IMR-90 (cell line): ENCODE measurements around the gene TPM2. TPM values are rescaled to one million over a fixed set of nuclear protein-coding genes. Genes with fewer than 3 reads are reported as not detected.

Source experiments
- ATAC-seq: fragments of 200-7000 bp; cut with Tn5 transposase; 2 replicates; pipeline ENCODE4 v1.9.1; 2020; ENCODE audit warnings: low read depth, mild to moderate bottlenecking, moderate library complexity
- BruUV-seq: library from RNA; stranded (reverse); fragments of 400-500 nt; replicated peaks from 2 replicates; lab custom pipeline; 2021; lab: Mats Ljungman, UMichigan
- CTCF ChIA-PET: fragments of 300-600 bp; formaldehyde crosslinking; extraction: SDS; loops from one replicate; lab custom pipeline; 2021; ENCODE audit warnings: antibody characterized with exemption; lab: Yijun Ruan, JAX
- POLR2A ChIA-PET: fragments of 300-600 bp; sonication (Branson Sonifier 250); formaldehyde crosslinking; loops from one replicate; lab custom pipeline; 2022; ENCODE audit warnings: antibody characterized with exemption; ENCODE audit not compliant: unreplicated experiment; lab: Charles Lee
- DNase-seq: peaks from one replicate; pipeline ENCODE4 v3.0.0; 2013
- H2AFZ ChIP-seq: replicated peaks from 2 replicates; pipeline ENCODE3; 2013; ENCODE audit warnings: low read length, mild to moderate bottlenecking; ENCODE audit not compliant: poor library complexity
- H2AK5ac ChIP-seq: 2 replicates; pipeline ENCODE4 v1.6.1; 2013; ENCODE audit warnings: low read depth, low read length, inconsistent platforms
- H2AK9ac ChIP-seq: replicated peaks from 2 replicates; pipeline ENCODE3; 2013; ENCODE audit warnings: mild to moderate bottlenecking, low read depth, low read length, moderate library complexity; ENCODE audit not compliant: poor library complexity
- H2BK120ac ChIP-seq: 2 replicates; pipeline ENCODE4 v1.6.1; 2013; ENCODE audit warnings: low read depth, low read length, inconsistent platforms
- H2BK15ac ChIP-seq: 3 replicates; pipeline ENCODE4 v1.6.1; 2013; ENCODE audit warnings: low read depth, low read length, inconsistent platforms
- H2BK20ac ChIP-seq: 2 replicates; pipeline ENCODE4 v1.6.1; 2013; ENCODE audit warnings: low read depth, mild to moderate bottlenecking, inconsistent platforms, low read length, moderate library complexity
- H2BK5ac ChIP-seq: 2 replicates; pipeline ENCODE4 v1.6.1; 2013; ENCODE audit warnings: mild to moderate bottlenecking, low read depth, low read length, inconsistent platforms; ENCODE audit not compliant: poor library complexity, severe bottlenecking
- H3K14ac ChIP-seq: replicated peaks from 2 replicates; pipeline ENCODE4 v1.6.1; 2013; ENCODE audit warnings: low read depth, low read length, inconsistent platforms
- H3K18ac ChIP-seq: 2 replicates; pipeline ENCODE4 v1.6.1; 2013; ENCODE audit warnings: low read depth, low read length, control low read depth
- H3K23ac ChIP-seq: 2 replicates; pipeline ENCODE4 v1.6.1; 2013; ENCODE audit warnings: low read depth, low read length, inconsistent platforms
- H3K27ac ChIP-seq: 2 replicates; pipeline ENCODE4 v1.5.1; 2013; ENCODE audit warnings: mild to moderate bottlenecking, control low read depth, low read length; ENCODE audit not compliant: insufficient read depth
- H3K27me3 ChIP-seq: 2 replicates; pipeline ENCODE4 v1.6.1; 2013; ENCODE audit warnings: low read length; ENCODE audit not compliant: control insufficient read depth, insufficient read depth
- H3K36me3 ChIP-seq: 2 replicates; pipeline ENCODE4 v1.6.1; 2013; ENCODE audit warnings: low read length, mixed read lengths; ENCODE audit not compliant: control insufficient read depth, insufficient read depth
- H3K4ac ChIP-seq: 2 replicates; pipeline ENCODE4 v1.6.1; 2013; ENCODE audit warnings: low read depth, low read length, inconsistent platforms
- H3K4me1 ChIP-seq: 2 replicates; pipeline ENCODE4 v1.6.1; 2013; ENCODE audit warnings: low read length, mixed read lengths; ENCODE audit not compliant: control insufficient read depth, insufficient read depth
- H3K4me2 ChIP-seq: 2 replicates; pipeline ENCODE4 v1.6.1; 2013; ENCODE audit warnings: low read depth, mild to moderate bottlenecking, control low read depth, low read length, moderate library complexity
- H3K4me3 ChIP-seq: 2 replicates; pipeline ENCODE4 v1.5.1; 2013; ENCODE audit warnings: low read depth, mild to moderate bottlenecking, control low read depth, low read length, moderate library complexity; ENCODE audit not compliant: insufficient read depth
- H3K56ac ChIP-seq: 2 replicates; pipeline ENCODE4 v1.6.1; 2013; ENCODE audit warnings: low read length, inconsistent platforms; ENCODE audit not compliant: insufficient read depth; ENCODE audit errors: extremely low read depth
- H3K79me1 ChIP-seq, 2 experiments: 2 replicates each; pipeline ENCODE4 v1.6.1; 2013; ENCODE audit warnings: low read length in 2 of 2, inconsistent platforms in 1 of 2, low read depth in 1 of 2
- H3K9ac ChIP-seq: 2 replicates; pipeline ENCODE4 v1.6.1; 2013; ENCODE audit warnings: low read depth, low read length, control low read depth
- H3K9me1 ChIP-seq: 2 replicates; pipeline ENCODE4 v1.6.1; 2013; ENCODE audit warnings: low read length, inconsistent platforms; ENCODE audit not compliant: insufficient read depth
- H3K9me3 ChIP-seq: 2 replicates; pipeline ENCODE4 v1.6.1; 2013; ENCODE audit warnings: low read length; ENCODE audit not compliant: control insufficient read depth, insufficient read depth
- H4K20me1 ChIP-seq: 2 replicates; pipeline ENCODE4 v1.6.1; 2013; ENCODE audit warnings: low read length, inconsistent platforms; ENCODE audit not compliant: insufficient read depth
- H4K5ac ChIP-seq: 2 replicates; pipeline ENCODE4 v1.6.1; 2013; ENCODE audit warnings: mild to moderate bottlenecking, low read depth, low read length, control low read depth
- H4K8ac ChIP-seq, 2 experiments: 2 replicates each; pipeline ENCODE4 v1.6.1; 2013; ENCODE audit warnings: low read depth in 2 of 2, low read length in 2 of 2, control low read depth in 1 of 2, inconsistent platforms in 1 of 2
- H4K91ac ChIP-seq: 2 replicates; pipeline ENCODE4 v1.6.1; 2013; ENCODE audit warnings: low read depth, low read length, inconsistent platforms; ENCODE audit not compliant: insufficient read depth
- BHLHE40 ChIP-seq: fragments of 150-350 bp; IDR thresholded peaks from 2 replicates; pipeline ENCODE4 v1.6.1; 2016; ENCODE audit warnings: mild to moderate bottlenecking, low read depth, low read length
- CEBPB ChIP-seq: IDR thresholded peaks from 2 replicates; pipeline ENCODE4 v1.6.1; 2012; ENCODE audit warnings: low read depth, low read length, improper control_type of control experiment
- CHD1 ChIP-seq: IDR thresholded peaks from 2 replicates; pipeline ENCODE4 v1.6.1; 2012; ENCODE audit warnings: low read depth, low read length, improper control_type of control experiment
- ELK1 ChIP-seq: fragments of 150-350 bp; IDR thresholded peaks from 2 replicates; pipeline ENCODE4 v1.6.1; 2016; ENCODE audit warnings: low read depth, mild to moderate bottlenecking, low read length, moderate library complexity, borderline replicate concordance
- MAFK ChIP-seq: IDR thresholded peaks from 2 replicates; pipeline ENCODE4 v1.6.1; 2012; ENCODE audit warnings: low read depth, low read length, improper control_type of control experiment
- MAZ ChIP-seq: IDR thresholded peaks from 2 replicates; pipeline ENCODE4 v1.6.1; 2012; ENCODE audit warnings: low read depth, mild to moderate bottlenecking, low read length, improper control_type of control experiment, moderate library complexity, borderline replicate concordance
- MXI1 ChIP-seq: IDR thresholded peaks from 2 replicates; pipeline ENCODE4 v1.6.1; 2012; ENCODE audit warnings: low read depth, mild to moderate bottlenecking, low read length, moderate library complexity, borderline replicate concordance
- NFE2L2 ChIP-seq: fragments of 150-350 bp; IDR thresholded peaks from 2 replicates; pipeline ENCODE4 v1.6.1; 2016; ENCODE audit warnings: low read depth, mild to moderate bottlenecking, low read length
- POLR2A ChIP-seq: IDR thresholded peaks from 2 replicates; pipeline ENCODE4 v1.6.1; 2012; ENCODE audit warnings: mild to moderate bottlenecking, low read depth, low read length
- RAD21 ChIP-seq: IDR thresholded peaks from 2 replicates; pipeline ENCODE4 v1.6.1; 2012; ENCODE audit warnings: low read length, improper control_type of control experiment
- RCOR1 ChIP-seq: IDR thresholded peaks from 2 replicates; pipeline ENCODE4 v1.6.1; 2012; ENCODE audit warnings: mild to moderate bottlenecking, low read length, improper control_type of control experiment; ENCODE audit not compliant: insufficient replicate concordance
- SMC3 ChIP-seq: fragments of 150-350 bp; IDR thresholded peaks from 2 replicates; pipeline ENCODE4 v1.6.1; 2016; ENCODE audit warnings: low read depth, mild to moderate bottlenecking, antibody characterized with exemption, low read length, moderate library complexity
- USF2 ChIP-seq: fragments of 150-350 bp; IDR thresholded peaks from 2 replicates; pipeline ENCODE4 v1.6.1; 2017; ENCODE audit warnings: mild to moderate bottlenecking, antibody characterized with exemption, low read length, low read depth
- WGBS, 2 experiments: methylation state at CpG; one replicate each; pipeline versions ENCODE4 v1.1.5 to v1.1.7; 2013; ENCODE audit warnings: missing lambda C conversion rate in 2 of 2; ENCODE audit not compliant: insufficient read length in 1 of 2; ENCODE audit errors: extremely low coverage in 2 of 2; 5-methylcytosine and 5-hydroxymethylcytosine counted together
- dilution Hi-C: fragments of 300-500 bp; cut with HindIII; formaldehyde crosslinking; loops from one replicate; pipeline ENCODE4 v1.14.3; 2018; ENCODE audit warnings: low sequenced_read_pairs; ENCODE audit not compliant: unreplicated experiment
- in situ Hi-C: fragments of 300-500 bp; cut with MboI; formaldehyde crosslinking; loops from 3 replicates; pipeline ENCODE4 v1.14.3; 2019; ENCODE audit warnings: low sequenced_read_pairs, inconsistent platforms, mixed read lengths
- intact Hi-C: fragments of 100-400 bp; cut with micrococcal nuclease; formaldehyde crosslinking; loops from 2 replicates; pipeline ENCODE4 v1.10.0; 2022
- polyA plus RNA-seq, 3 experiments: library from polyadenylated mRNA; depleted of rRNA; stranded (reverse); fragments of >200 nt; gene quantifications; 2 replicates each; pipeline ENCODE4 v1.2.3, GENCODE V29; 2012; ENCODE audit warnings: low replicate concordance in 1 of 3
- total RNA-seq: library from RNA; depleted of rRNA; stranded (reverse); fragments of >200 nt; gene quantifications from 2 replicates; pipeline ENCODE4 v1.2.3, GENCODE V29; 2012
- TF ChIP-seq, protein P1 (sequence below): conservative IDR thresholded peaks from 2 replicates; pipeline ENCODE4 v1.5.1; 2012; ENCODE audit warnings: mild to moderate bottlenecking, low read depth, low read length, improper control_type of control experiment

TPM2 gene
- total and polyA plus RNA-seq, 2 of the 4 experiments (the other 2 are of a cell fraction): 960 to 2,500 TPM

DNA sequence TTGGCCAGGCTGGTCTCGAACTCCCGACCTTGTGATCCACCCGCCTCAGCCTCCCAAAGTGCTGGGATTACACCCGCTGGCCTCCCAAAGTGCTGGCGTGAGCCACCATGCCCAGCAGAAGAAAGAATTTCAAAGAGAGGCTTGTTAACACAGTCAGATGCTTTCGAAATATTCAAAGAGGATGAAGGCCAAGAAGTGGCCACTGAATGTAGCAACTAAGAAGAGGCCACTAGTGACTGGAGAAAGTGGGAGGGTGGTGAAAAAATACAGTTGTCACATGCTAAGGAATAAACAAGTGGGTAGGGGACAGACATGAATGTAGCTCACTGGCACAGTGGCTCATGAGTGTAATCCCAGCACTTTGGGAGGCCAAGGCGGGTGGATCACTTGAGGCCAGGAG lies 13.0 kb upstream of the TPM2 start:
- DNase-seq (no peak), ATAC-seq (no peak)
- no peak overlapping the region for H3K18ac ChIP-seq
- no peak overlapping the region for H3K4me3 ChIP-seq
- no peak overlapping the region for H4K8ac ChIP-seq
- peaks cover 92% of the 10 kb centered on the region for H3K36me3 ChIP-seq
- H3K23ac ChIP-seq: no peak overlapping the region
- H2BK20ac ChIP-seq: no peak overlapping the region
- H3K4me1 ChIP-seq: no peaks in the 10 kb centered on the region
- H3K27me3 ChIP-seq: no peaks in the 10 kb centered on the region
- no peak overlapping the region for H3K56ac ChIP-seq
- 96% methylated on average over 4 of the region's 7 CpGs; no CpG with 5 or more reads in 1 of the 2 experiments for WGBS, 2 experiments
- H2BK120ac ChIP-seq: no peak overlapping the region
- no peak overlapping the region for H3K4ac ChIP-seq
- dilution Hi-C loops (no loop called here), in situ Hi-C loops (no loop called here), intact Hi-C loops (no loop called here)
- H3K27ac ChIP-seq: no peak overlapping the region
- H2BK5ac ChIP-seq: no peak overlapping the region
- H3K9ac ChIP-seq: no peak overlapping the region
- no TSS peak for BruUV-seq
- H2AK5ac ChIP-seq: no peak overlapping the region
- no peak overlapping the region for H3K4me2 ChIP-seq
- H3K79me1 ChIP-seq: peaks cover 55 to 77% of the 10 kb centered on the region in 2 experiments
- peaks cover 7% of the 10 kb centered on the region for H3K9me1 ChIP-seq
- no peak for TF ChIP-seq NFE2L2
- no peak for TF ChIP-seq BHLHE40
- no peak for TF ChIP-seq RAD21
- no peak for TF ChIP-seq CEBPB
- TF ChIP-seq, protein P1, sequence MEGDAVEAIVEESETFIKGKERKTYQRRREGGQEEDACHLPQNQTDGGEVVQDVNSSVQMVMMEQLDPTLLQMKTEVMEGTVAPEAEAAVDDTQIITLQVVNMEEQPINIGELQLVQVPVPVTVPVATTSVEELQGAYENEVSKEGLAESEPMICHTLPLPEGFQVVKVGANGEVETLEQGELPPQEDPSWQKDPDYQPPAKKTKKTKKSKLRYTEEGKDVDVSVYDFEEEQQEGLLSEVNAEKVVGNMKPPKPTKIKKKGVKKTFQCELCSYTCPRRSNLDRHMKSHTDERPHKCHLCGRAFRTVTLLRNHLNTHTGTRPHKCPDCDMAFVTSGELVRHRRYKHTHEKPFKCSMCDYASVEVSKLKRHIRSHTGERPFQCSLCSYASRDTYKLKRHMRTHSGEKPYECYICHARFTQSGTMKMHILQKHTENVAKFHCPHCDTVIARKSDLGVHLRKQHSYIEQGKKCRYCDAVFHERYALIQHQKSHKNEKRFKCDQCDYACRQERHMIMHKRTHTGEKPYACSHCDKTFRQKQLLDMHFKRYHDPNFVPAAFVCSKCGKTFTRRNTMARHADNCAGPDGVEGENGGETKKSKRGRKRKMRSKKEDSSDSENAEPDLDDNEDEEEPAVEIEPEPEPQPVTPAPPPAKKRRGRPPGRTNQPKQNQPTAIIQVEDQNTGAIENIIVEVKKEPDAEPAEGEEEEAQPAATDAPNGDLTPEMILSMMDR: no peak
- no peak for TF ChIP-seq CHD1
- no peak for TF ChIP-seq ELK1
- TF ChIP-seq MAFK: no peak
- no peak for TF ChIP-seq SMC3
- no peak for TF ChIP-seq POLR2A
- TF ChIP-seq RCOR1: no peak
- TF ChIP-seq USF2: no peak
- TF ChIP-seq MAZ: no peak
- TF ChIP-seq MXI1: no peak
- no peak overlapping the region for H3K14ac ChIP-seq
- H4K20me1 ChIP-seq: peaks cover 20% of the 10 kb centered on the region; the same call in 1 of the 2 replicates
- H2BK15ac ChIP-seq: no peak overlapping the region
- ChIA-PET POLR2A (no interaction called here), CTCF (interaction anchor here (0.8 kb wide), 1 partner anchor 11 kb away, joined by 4 read pairs; no protein-coding TSS in a partner anchor)
- H3K9me3 ChIP-seq: no peaks in the 10 kb centered on the region
- H2AK9ac ChIP-seq: no peak overlapping the region
- H4K91ac ChIP-seq: no peak overlapping the region
- H4K5ac ChIP-seq: no peak overlapping the region
- no peak overlapping the region for H2AFZ ChIP-seq
